NCI-H2171 treated with DMSO at 0.1 percent for 48 hours (cell line): ENCODE results near the gene MEX3A.
"Not testable (repeated sequence)": the region's sequence is repeated elsewhere in the genome, so short reads cannot be mapped to it uniquely, and the experiment has no call there.

Source experiments
- DNase-seq: peaks from one replicate; lab custom pipeline; 2025; lab: John Stamatoyannopoulos, UW

The MEX3A gene

DNA sequence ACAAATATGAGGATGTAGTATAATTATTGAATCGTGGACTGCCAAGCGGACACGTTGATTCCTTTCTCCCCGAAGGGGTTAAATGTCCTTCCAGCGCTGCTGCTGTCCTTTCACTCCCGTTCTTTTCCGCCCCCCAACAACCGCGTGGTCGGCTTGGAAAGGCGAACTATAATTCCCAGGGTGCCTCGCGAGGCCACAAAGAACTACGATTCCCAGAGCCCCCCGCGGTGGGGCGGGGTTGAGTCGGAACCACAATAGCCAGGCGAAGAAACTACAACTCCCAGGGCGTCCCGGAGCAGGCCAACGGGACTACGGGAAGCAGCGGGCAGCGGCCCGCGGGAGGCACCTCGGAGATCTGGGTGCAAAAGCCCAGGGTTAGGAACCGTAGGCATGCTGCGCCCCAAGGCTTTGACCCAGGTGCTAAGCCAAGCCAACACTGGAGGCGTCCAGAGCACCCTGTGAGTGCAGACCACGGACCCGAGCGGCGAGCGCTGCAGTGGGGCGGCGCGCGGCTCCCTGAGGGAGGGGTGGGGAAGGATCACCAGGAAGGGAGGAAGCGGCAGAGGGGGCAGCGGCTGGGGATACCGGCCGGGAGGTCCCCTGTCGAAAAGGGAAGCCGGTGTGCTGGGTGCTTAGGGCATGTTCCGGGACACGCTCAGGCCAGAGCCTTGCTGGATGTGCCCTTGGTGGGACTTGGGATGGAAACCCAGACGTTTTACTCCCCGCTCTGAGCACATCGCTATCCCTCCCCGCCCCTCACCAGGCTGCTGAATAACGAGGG, 27.6 kb downstream of the MEX3A start, which contains the start of gene LAMTOR2:
Gene LAMTOR2 (plus strand): TSS at position 283 of the 781 bp plus-strand sequence. CDS start 108 bp downstream, at position 391.
- peak; percentile 99 for DNase-seq

- DNase-seq = peak; percentile 80
Observed at GRCh38 chr1:156053768-156054499, 28.3 kb downstream of the MEX3A start, which contains the start of gene UBQLN4. UBQLN4 (minus strand) TSS chr1:156053798; CDS start chr1:156053701, 97 bp downstream.

DNA sequence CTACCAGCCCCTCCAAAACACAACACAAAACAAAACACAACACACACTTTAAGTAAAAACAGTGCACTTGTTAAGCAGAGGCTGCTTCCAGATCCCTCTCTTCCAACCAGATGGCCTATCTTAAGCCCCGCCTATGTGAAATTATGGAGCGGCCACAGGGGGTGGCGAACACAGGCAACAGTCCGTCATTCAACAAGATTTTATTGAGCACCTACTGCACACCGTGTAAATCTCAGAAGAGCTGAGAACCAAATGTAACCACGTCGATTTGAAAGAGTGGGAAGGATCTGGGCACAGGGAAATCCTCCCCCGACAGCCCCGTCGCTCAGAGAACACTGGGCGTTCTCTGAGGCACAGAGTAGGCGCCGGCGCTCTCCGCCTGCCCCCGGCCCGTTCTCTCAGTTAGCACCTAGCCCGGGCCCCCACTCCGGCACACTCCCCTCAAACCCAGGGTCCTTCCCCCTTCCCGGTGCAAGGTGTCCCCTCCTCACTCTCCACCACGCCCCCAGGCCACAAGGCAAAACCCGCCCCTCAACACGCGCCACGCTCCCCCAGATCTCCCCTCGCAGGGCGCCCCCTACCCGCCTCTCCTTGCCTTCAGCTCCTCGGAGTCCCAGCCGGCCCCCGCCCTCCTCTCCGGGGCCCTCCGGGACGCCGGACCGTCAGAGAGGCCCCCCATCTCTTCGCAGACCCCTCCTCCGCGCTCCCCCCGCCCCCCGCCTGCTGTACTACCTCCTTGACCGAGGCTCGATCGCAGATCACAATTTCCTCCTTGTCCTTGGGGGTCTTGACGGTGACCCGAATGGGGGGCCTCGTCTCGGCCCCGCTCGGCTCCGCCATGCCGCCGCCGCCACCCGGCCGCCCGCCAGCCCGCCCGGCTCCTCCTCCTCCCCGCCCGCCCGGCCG, 29.1 kb downstream of the MEX3A start:
- peak; percentile 70 for DNase-seq

DNA sequence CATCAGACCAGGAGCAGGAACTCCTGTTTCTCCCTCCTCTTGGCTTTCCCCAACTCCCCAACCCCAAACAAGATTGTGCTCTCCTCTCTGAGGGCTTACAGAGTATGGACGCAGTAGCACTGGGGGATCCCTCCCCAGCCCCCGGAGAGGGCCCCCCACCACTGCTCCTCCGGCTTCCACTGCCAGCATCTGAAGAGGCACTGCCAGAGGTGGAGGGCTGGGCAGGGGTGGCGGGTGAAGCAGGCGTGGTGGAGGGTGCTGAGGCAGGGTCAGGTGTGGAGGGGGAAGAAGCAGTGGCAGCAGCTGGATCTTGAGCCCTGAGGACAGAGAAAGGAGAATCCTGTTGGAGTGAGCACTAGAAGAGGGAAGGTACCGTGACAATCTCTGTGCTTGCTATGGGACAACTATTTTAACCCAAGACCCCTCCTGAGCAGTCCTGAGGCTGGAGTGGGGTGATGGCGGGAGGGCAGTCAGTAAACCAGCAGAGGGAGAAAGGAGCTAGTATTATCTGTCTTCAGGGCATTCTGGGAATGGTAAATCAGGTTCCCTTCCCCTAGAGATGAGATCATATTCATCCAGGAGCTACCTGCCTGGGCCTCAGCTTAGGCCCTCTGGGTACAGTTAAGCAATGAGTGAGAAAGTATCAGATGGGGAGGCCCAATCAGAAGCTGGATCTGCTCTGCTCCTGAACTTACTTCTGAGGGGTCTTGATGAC, 31.1 kb downstream of the MEX3A start:
- DNase-seq = no peak

GRCh38 chr1:156050376-156050775, 31.9 kb downstream of the MEX3A start:
- no peak for DNase-seq

GRCh38 chr1:156048663-156049258, 33.5 kb downstream of the MEX3A start:
- DNase-seq = no peak

DNA sequence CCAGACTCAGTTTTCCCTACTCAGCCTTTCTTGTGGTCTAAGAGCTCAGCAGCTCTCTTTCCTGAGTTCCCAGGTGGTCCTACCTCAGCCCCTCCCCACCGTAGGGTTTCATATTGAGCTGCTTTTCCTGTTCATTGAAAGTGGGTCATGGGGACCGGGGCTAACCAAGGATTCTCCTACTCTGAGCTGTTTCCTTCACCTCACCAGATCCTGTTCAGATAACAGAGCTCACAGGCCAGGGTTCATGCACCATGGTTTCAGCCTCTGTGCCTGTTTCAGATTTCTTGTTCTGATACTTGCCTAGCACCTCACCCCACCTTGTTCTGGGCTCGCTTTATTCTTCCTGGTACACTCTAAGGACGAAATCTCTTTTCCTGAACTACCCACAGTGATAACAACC, 37.2 kb downstream of the MEX3A start:
- DNase-seq = no peak

GRCh38 chr1:156042828-156043227, 39.4 kb downstream of the MEX3A start:
- no peak for DNase-seq

DNA sequence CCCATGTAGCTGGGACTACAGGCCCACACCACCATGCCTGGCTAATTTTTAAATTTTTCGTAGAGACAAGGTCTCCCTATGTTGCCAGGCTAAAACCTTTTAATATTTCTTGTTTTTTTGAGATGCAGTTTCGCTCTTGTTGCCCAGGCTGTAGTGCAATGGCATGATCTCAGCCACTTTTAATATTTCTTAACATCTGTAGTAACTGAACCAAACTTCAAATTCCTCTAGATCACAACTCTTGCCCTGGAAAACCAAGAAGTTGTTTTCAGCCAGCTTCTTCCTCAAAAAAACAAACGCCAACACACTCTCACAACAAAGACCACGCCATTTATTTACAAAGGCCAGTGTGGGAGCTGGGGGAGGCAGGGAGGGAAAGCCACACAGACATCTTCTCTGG, 47.3 kb downstream of the MEX3A start:
- DNase-seq = not testable (repeated sequence)

- DNase-seq = no peak
Observed at GRCh38 chr1:156033011-156033410, 49.3 kb downstream of the MEX3A start.

DNA sequence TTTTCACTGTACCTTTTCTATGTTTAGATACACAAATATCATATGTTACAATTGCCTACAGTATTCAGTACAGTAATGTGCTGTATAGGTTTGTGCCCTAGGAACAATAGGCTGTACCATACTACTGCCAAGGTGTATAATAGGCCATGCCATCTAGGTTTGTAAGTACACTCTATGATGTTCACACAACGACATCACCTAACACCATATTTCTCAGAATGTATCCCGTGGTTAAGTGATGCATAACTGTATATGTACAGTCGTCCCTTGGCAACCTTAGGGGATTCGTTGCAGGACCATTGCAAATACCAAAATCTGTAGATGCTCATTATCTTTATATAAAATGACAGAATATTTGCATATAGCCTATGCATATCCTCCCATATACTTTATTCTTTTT, 55.7 kb downstream of the MEX3A start:
- no peak for DNase-seq

DNA sequence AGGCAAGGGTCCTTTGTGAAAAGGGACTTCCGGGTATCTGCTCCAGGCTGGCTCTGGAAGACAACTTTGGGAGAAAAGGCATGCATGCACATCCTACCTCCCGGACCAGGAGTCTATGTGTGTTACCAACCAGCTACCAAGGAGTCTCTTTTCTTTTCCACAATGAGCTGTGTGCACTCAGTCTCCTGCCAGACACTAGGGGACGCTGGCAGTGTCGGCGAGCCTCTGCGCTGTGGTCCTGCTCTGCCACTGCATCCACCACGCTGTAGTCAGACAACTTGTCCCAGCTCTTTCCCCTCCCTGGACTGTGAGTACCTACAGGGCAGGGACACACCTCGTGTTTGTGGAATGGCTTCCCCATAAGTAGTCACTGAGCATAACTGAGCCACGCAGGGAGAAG, 56.4 kb downstream of the MEX3A start:
- no peak for DNase-seq

GRCh38 chr1:156024801-156025200, 57.5 kb downstream of the MEX3A start:
- no peak for DNase-seq
